H9 (cell line): ENCODE data around the gene GRID1. TPM values are rescaled to one million over a fixed set of nuclear protein-coding genes. Genes with fewer than 3 reads are reported as not detected.

Source experiments
- DNase-seq: peaks from one replicate; pipeline ENCODE4 v3.0.0-alpha.2; 2017
- H2AFZ ChIP-seq: one replicate; pipeline ENCODE4 v1.6.1; 2013; ENCODE audit warnings: mild to moderate bottlenecking, low read length, control low read depth, moderate library complexity
- H2AK5ac ChIP-seq: 2 replicates; pipeline ENCODE4 v1.6.1; 2013; ENCODE audit warnings: low read length, control low read depth, mixed read lengths; ENCODE audit not compliant: insufficient read length
- H2BK120ac ChIP-seq: one replicate; pipeline ENCODE4 v1.6.1; 2013; ENCODE audit warnings: low read depth, mild to moderate bottlenecking, low read length, control low read depth, inconsistent platforms; ENCODE audit not compliant: poor library complexity, severe bottlenecking
- H2BK12ac ChIP-seq: 2 replicates; pipeline ENCODE4 v1.6.1; 2013; ENCODE audit warnings: low read length, control low read depth, mixed read lengths, low read depth; ENCODE audit not compliant: insufficient read length
- H2BK15ac ChIP-seq: 2 replicates; pipeline ENCODE4 v1.6.1; 2013; ENCODE audit warnings: low read depth, low read length, control low read depth
- H2BK20ac ChIP-seq: one replicate; pipeline ENCODE4 v1.6.1; 2013; ENCODE audit warnings: low read depth, mild to moderate bottlenecking, low read length, control low read depth, inconsistent platforms; ENCODE audit not compliant: poor library complexity, severe bottlenecking
- H2BK5ac ChIP-seq: 2 replicates; pipeline ENCODE4 v1.6.1; 2013; ENCODE audit warnings: low read length, control low read depth, mixed read lengths; ENCODE audit not compliant: insufficient read length
- H3K14ac ChIP-seq: 2 replicates; pipeline ENCODE4 v1.6.1; 2013; ENCODE audit warnings: low read length, control low read depth; ENCODE audit not compliant: insufficient read depth
- H3K18ac ChIP-seq: 2 replicates; pipeline ENCODE4 v1.6.1; 2013; ENCODE audit warnings: low read depth, mild to moderate bottlenecking, mixed read lengths, low read length, control low read depth; ENCODE audit not compliant: insufficient read length
- H3K23ac ChIP-seq: 2 replicates; pipeline ENCODE4 v1.6.1; 2013; ENCODE audit warnings: low read length, control low read depth, mixed read lengths, low read depth; ENCODE audit not compliant: insufficient read length
- H3K23me2 ChIP-seq: 2 replicates; pipeline ENCODE4 v1.6.1; 2013; ENCODE audit warnings: low read depth, mild to moderate bottlenecking, mixed read lengths, low read length, control low read depth; ENCODE audit not compliant: insufficient read length, poor library complexity, severe bottlenecking
- H3K27ac ChIP-seq: 2 replicates; pipeline ENCODE4 v1.5.1; 2013; ENCODE audit warnings: low read length, control low read depth, mixed read lengths, low read depth; ENCODE audit not compliant: insufficient read length
- H3K27me3 ChIP-seq: 2 replicates; pipeline ENCODE4 v1.6.1; 2013; ENCODE audit warnings: low read length, control low read depth, inconsistent platforms; ENCODE audit not compliant: insufficient read depth
- H3K4ac ChIP-seq: 2 replicates; pipeline ENCODE4 v1.6.1; 2013; ENCODE audit warnings: low read depth, mild to moderate bottlenecking, control low read depth, inconsistent platforms, low read length, moderate library complexity
- H3K4me1 ChIP-seq: 2 replicates; pipeline ENCODE4 v1.6.1; 2013; ENCODE audit warnings: low read length, control low read depth, inconsistent platforms; ENCODE audit not compliant: insufficient read depth
- H3K4me2 ChIP-seq: 2 replicates; pipeline ENCODE4 v1.6.1; 2013; ENCODE audit warnings: low read length, control low read depth, mixed read lengths; ENCODE audit not compliant: insufficient read length, insufficient read depth
- H3K56ac ChIP-seq: 2 replicates; pipeline ENCODE4 v1.6.1; 2013; ENCODE audit warnings: low read depth, mild to moderate bottlenecking, mixed read lengths, low read length, control low read depth; ENCODE audit not compliant: insufficient read length
- H3K79me1 ChIP-seq: 2 replicates; pipeline ENCODE4 v1.6.1; 2013; ENCODE audit warnings: low read depth, mild to moderate bottlenecking, moderate library complexity, low read length, control low read depth, inconsistent platforms; ENCODE audit not compliant: insufficient read depth, poor library complexity, severe bottlenecking
- H3K79me2 ChIP-seq: 2 replicates; pipeline ENCODE4 v1.6.1; 2013; ENCODE audit warnings: low read length, control low read depth, inconsistent platforms; ENCODE audit not compliant: insufficient read depth
- H3K9ac ChIP-seq: 2 replicates; pipeline ENCODE4 v1.6.1; 2013; ENCODE audit warnings: low read length, control low read depth, mixed read lengths; ENCODE audit not compliant: insufficient read length; ENCODE audit errors: extremely low read depth
- H3K9me3 ChIP-seq: one replicate; pipeline ENCODE4 v1.6.1; 2013; ENCODE audit warnings: low read depth, low read length, inconsistent platforms; ENCODE audit not compliant: control insufficient read depth
- H3T11ph ChIP-seq: one replicate; pipeline ENCODE4 v1.6.1; 2013; ENCODE audit warnings: mild to moderate bottlenecking, low read length, control low read depth, inconsistent platforms
- H4K20me1 ChIP-seq: one replicate; pipeline ENCODE4 v1.6.1; 2013; ENCODE audit not compliant: control insufficient read depth, insufficient read length, insufficient read depth
- H4K5ac ChIP-seq: 2 replicates; pipeline ENCODE4 v1.6.1; 2013; ENCODE audit warnings: low read depth, mild to moderate bottlenecking, mixed read lengths, low read length, control low read depth; ENCODE audit not compliant: insufficient read length
- H4K8ac ChIP-seq: replicated peaks from 2 replicates; pipeline ENCODE4 v1.6.1; 2013; ENCODE audit warnings: low read length, control low read depth, mixed read lengths, low read depth; ENCODE audit not compliant: insufficient read length
- H4K91ac ChIP-seq: 2 replicates; pipeline ENCODE4 v1.6.1; 2013; ENCODE audit warnings: low read depth, mild to moderate bottlenecking, moderate library complexity, mixed read lengths, low read length, control low read depth; ENCODE audit not compliant: insufficient read length
- H3K27ac Mint-ChIP-seq, 3 experiments: 2 replicates in 2 of 3; 3 replicates in 1 of 3; pipeline ENCODE4 v1.8.0; 2020 to 2021; ENCODE audit warnings: mixed read lengths in 3 of 3, mild to moderate bottlenecking in 1 of 3, moderate library complexity in 1 of 3
- H3K27me3 Mint-ChIP-seq: 2 replicates; pipeline ENCODE4 v1.8.0; 2021; ENCODE audit warnings: low read depth, mild to moderate bottlenecking, moderate library complexity, mixed read lengths
- H3K36me3 Mint-ChIP-seq, 3 experiments: 2 replicates in 2 of 3; 3 replicates in 1 of 3; pipeline ENCODE4 v1.8.0; 2020 to 2021; ENCODE audit warnings: low read depth in 3 of 3, mixed read lengths in 3 of 3; ENCODE audit not compliant: insufficient read depth in 1 of 3
- H3K4me1 Mint-ChIP-seq, 2 experiments: 2 replicates each; pipeline ENCODE4 v1.8.0; 2020; ENCODE audit warnings: mixed read lengths in 2 of 2
- H3K4me3 Mint-ChIP-seq, 2 experiments: 2 replicates in 1 of 2; 3 replicates in 1 of 2; pipeline ENCODE4 v1.8.0; 2020 to 2021; ENCODE audit warnings: mild to moderate bottlenecking in 2 of 2, mixed read lengths in 2 of 2, moderate library complexity in 1 of 2
- H3K9me3 Mint-ChIP-seq, 2 experiments: 2 replicates in 1 of 2; 3 replicates in 1 of 2; pipeline ENCODE4 v1.8.0; 2020; ENCODE audit warnings: mild to moderate bottlenecking in 2 of 2, mixed read lengths in 2 of 2, moderate library complexity in 1 of 2
- CTCF ChIP-seq: fragments of 200-600 bp; sonication (generic); conservative IDR thresholded peaks from 3 replicates; pipeline ENCODE4 v1.8.0; 2021; ENCODE audit warnings: antibody characterized with exemption, mild to moderate bottlenecking
- WGBS: extraction: QIAGEN DNeasy Blood & Tissue Kit; methylation state at CpG from one replicate; pipeline ENCODE4 v1.1.7; 2013; ENCODE audit warnings: missing lambda C conversion rate, low lambda C conversion rate, mixed read lengths; ENCODE audit not compliant: insufficient read length; ENCODE audit errors: extremely low coverage; 5-methylcytosine and 5-hydroxymethylcytosine counted together
- total RNA-seq: library from RNA; stranded (reverse); gene quantifications from 2 replicates; pipeline ENCODE4 v1.2.1, GENCODE V29; 2021

GRID1 gene
- total RNA-seq, 1 experiment from 2014 or later: 0.35 TPM

GRCh38 chr10:86084585-86084984, 282.0 kb downstream of the GRID1 start:
- no peaks in the 10 kb centered on the region for H3K9me3 ChIP-seq
- no peaks in the 10 kb centered on the region for H4K20me1 ChIP-seq
- no peak overlapping the region for H2AK5ac ChIP-seq
- H4K91ac ChIP-seq: no peak overlapping the region
- no CpG with 5 or more reads among the region's 3 CpGs for WGBS
- H3K27me3 Mint-ChIP-seq: peaks cover 9% of the 10 kb centered on the region; the same call in 1 of the 2 replicates
- no peaks in the 10 kb centered on the region for H3K23me2 ChIP-seq
- H3K27ac Mint-ChIP-seq: no peak overlapping the region
- no peaks in the 10 kb centered on the region; a peak in 1 of 7 replicates for H3K36me3 Mint-ChIP-seq
- H2AFZ ChIP-seq: no peak overlapping the region
- no peaks in the 10 kb centered on the region for H3K79me2 ChIP-seq
- no peaks in the 10 kb centered on the region for H3K4me1 ChIP-seq
- H3K4me2 ChIP-seq: no peak overlapping the region
- H2BK120ac ChIP-seq: no peak overlapping the region
- no peak overlapping the region for H4K5ac ChIP-seq
- TF ChIP-seq CTCF: no peak
- no peaks in the 10 kb centered on the region for H3K27me3 ChIP-seq
- no peak overlapping the region for H2BK15ac ChIP-seq
- H3T11ph ChIP-seq: no peak overlapping the region
- H3K4me3 Mint-ChIP-seq: no peak overlapping the region
- H4K8ac ChIP-seq: no peak overlapping the region
- no peak overlapping the region for H3K27ac ChIP-seq
- no peak overlapping the region for H3K9ac ChIP-seq
- H3K56ac ChIP-seq: no peak overlapping the region
- H3K23ac ChIP-seq: no peak overlapping the region
- no peaks in the 10 kb centered on the region for H3K9me3 Mint-ChIP-seq
- no peak for DNase-seq
- no peak overlapping the region for H2BK12ac ChIP-seq
- H3K79me1 ChIP-seq: no peaks in the 10 kb centered on the region
- H3K4me1 Mint-ChIP-seq: peaks cover 2 to 5% of the 10 kb centered on the region in 2 experiments
- H2BK20ac ChIP-seq: no peak overlapping the region
- H3K4ac ChIP-seq: no peak overlapping the region
- H3K14ac ChIP-seq: no peak overlapping the region
- H2BK5ac ChIP-seq: no peak overlapping the region
- H3K18ac ChIP-seq: no peak overlapping the region
